Uterus (tissue), 2 donors: ENCODE results near the gene ZIC4.

Experiments
- POLR2A ChIP-seq, 2 donors: fragments of 450-650 bp; IDR thresholded peaks; one replicate each; pipeline ENCODE4 v1.6.1; 2016; ENCODE audit warnings: antibody characterized with exemption in 2 of 2, mild to moderate bottlenecking in 1 of 2, moderate library complexity in 1 of 2
- TF ChIP-seq, protein P1 (sequence below), 4 experiments: fragments of 200-600 bp in 2 of 4; fragments of 450-650 bp in 2 of 4; sonication (generic) in 2 of 4; IDR thresholded peaks; one replicate each; pipeline ENCODE4 v1.5.1; 2016 to 2019; ENCODE audit warnings: antibody characterized with exemption in 4 of 4, mild to moderate bottlenecking in 2 of 4, moderate library complexity in 1 of 4

DNA sequence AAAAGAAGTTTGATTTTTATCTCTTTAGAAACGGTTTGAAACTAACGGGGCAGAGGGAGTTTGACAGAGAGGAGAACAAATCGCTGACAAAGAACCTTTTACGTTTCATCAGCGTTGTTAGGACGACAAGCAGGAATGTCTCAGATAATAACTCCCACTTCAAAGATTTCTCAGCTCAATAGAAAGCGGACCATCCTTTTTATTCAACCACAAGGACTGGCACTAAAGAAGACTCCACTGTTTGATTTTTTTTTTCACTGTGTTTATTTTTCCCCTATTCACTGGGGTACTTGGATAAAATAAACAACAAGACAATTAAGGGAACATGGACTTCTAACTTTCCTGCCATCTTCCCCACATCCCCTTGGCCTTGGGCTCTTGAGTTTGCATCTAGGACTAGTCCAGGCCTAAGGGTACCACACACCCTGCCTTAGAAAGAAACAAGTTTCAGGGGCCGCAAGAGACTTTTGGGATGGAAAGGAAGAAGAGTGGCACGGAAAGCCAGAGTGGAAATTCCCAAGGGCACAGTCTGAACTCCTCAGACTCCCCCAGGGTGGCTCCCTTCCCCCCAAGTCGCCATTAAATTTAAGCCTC lies 19.0 kb downstream of the ZIC4 start:
- TF ChIP-seq, protein P1, sequence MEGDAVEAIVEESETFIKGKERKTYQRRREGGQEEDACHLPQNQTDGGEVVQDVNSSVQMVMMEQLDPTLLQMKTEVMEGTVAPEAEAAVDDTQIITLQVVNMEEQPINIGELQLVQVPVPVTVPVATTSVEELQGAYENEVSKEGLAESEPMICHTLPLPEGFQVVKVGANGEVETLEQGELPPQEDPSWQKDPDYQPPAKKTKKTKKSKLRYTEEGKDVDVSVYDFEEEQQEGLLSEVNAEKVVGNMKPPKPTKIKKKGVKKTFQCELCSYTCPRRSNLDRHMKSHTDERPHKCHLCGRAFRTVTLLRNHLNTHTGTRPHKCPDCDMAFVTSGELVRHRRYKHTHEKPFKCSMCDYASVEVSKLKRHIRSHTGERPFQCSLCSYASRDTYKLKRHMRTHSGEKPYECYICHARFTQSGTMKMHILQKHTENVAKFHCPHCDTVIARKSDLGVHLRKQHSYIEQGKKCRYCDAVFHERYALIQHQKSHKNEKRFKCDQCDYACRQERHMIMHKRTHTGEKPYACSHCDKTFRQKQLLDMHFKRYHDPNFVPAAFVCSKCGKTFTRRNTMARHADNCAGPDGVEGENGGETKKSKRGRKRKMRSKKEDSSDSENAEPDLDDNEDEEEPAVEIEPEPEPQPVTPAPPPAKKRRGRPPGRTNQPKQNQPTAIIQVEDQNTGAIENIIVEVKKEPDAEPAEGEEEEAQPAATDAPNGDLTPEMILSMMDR (IDR thresholded peaks at IDR 0.05): no peak
- no peak for TF ChIP-seq POLR2A (IDR thresholded peaks at IDR 0.05)
